Measurements from ENCODE around the gene CLSTN2. TPM values are rescaled to one million over a fixed set of nuclear protein-coding genes. Genes with fewer than 3 reads are reported as not detected.
"Not testable (repeated sequence)": the region's sequence is repeated elsewhere in the genome, so short reads cannot be mapped to it uniquely, and the experiment has no call there.

CLSTN2 gene
- total and polyA plus RNA-seq, 8 donors, result 0.31 to 1.1 (median 0.61) TPM

- no peak overlapping the region for H3K27ac ChIP-seq
- H3K4me3 ChIP-seq, result no peak overlapping the region
- H3K9me3 ChIP-seq, result no peaks in the 10 kb centered on the region
- no peaks in the 10 kb centered on the region for H3K4me1 ChIP-seq
- H3K27me3 ChIP-seq, result no peaks in the 10 kb centered on the region
- ATAC-seq (peak; percentile 84), DNase-seq (peak in 1 of 4 donors; percentile 8)
- H3K36me3 ChIP-seq, result no peaks in the 10 kb centered on the region
- intact Hi-C loops (cut with DNase I), result no loop called here
- TF ChIP-seq CTCF (IDR thresholded peaks at IDR 0.05), result no peak
Measured at GRCh38 chr3:140420621-140421357, 485.8 kb downstream of the CLSTN2 start.

GRCh38 chr3:140421884-140422283 is 486.9 kb downstream of the CLSTN2 start:
- no peak for DNase-seq
- Histone ChIP-seq H3K4me1 (no peaks in the 10 kb centered on the region), H3K27ac (no peak overlapping the region), H3K36me3 (no peaks in the 10 kb centered on the region), H3K9me3 (no peaks in the 10 kb centered on the region), H3K4me3 (no peak overlapping the region), H3K27me3 (no peaks in the 10 kb centered on the region)
- no peak for ATAC-seq
- no peak for TF ChIP-seq CTCF (IDR thresholded peaks at IDR 0.05)
- intact Hi-C loops (cut with DNase I), result no loop called here

- H3K36me3 ChIP-seq, result no peaks in the 10 kb centered on the region
- H3K27ac ChIP-seq, result no peak overlapping the region
- no peaks in the 10 kb centered on the region for H3K4me1 ChIP-seq
- no peaks in the 10 kb centered on the region for H3K27me3 ChIP-seq
- no peak overlapping the region for H3K4me3 ChIP-seq
- ATAC-seq (no peak), DNase-seq (no peak)
- intact Hi-C loops (cut with DNase I), result no loop called here
- TF ChIP-seq CTCF (IDR thresholded peaks at IDR 0.05), result no peak
- H3K9me3 ChIP-seq, result no peaks in the 10 kb centered on the region
Measured at GRCh38 chr3:140423146-140423545, 488.2 kb downstream of the CLSTN2 start.

- intact Hi-C loops (cut with DNase I); ATAC-seq; H3K4me3 ChIP-seq; DNase-seq; H3K36me3 ChIP-seq; H3K27ac ChIP-seq; H3K9me3 ChIP-seq; H3K27me3 ChIP-seq; H3K4me1 ChIP-seq: not testable (repeated sequence)
Measured at GRCh38 chr3:140423574-140423973, 488.6 kb downstream of the CLSTN2 start.

GRCh38 chr3:140424211-140424610 is 489.2 kb downstream of the CLSTN2 start:
- intact Hi-C loops (cut with DNase I), result no loop called here
- H3K27ac ChIP-seq, result no peak overlapping the region
- no peaks in the 10 kb centered on the region for H3K4me1 ChIP-seq
- no peak overlapping the region for H3K4me3 ChIP-seq
- TF ChIP-seq CTCF (IDR thresholded peaks at IDR 0.05), result no peak
- H3K27me3 ChIP-seq, result no peaks in the 10 kb centered on the region
- no peaks in the 10 kb centered on the region for H3K9me3 ChIP-seq
- DNase-seq (no peak), ATAC-seq (no peak)
- H3K36me3 ChIP-seq, result no peaks in the 10 kb centered on the region

GRCh38 chr3:140424726-140425125 is 489.7 kb downstream of the CLSTN2 start:
- no peaks in the 10 kb centered on the region for H3K36me3 ChIP-seq

More at GRCh38 chr3:140424726-140425125, 489.7 kb downstream of the CLSTN2 start:
- H3K4me1 ChIP-seq, result no peaks in the 10 kb centered on the region
- DNase-seq (no peak), ATAC-seq (no peak)
- intact Hi-C loops (cut with DNase I), result no loop called here
- no peak overlapping the region for H3K4me3 ChIP-seq
- no peaks in the 10 kb centered on the region for H3K9me3 ChIP-seq
- H3K27ac ChIP-seq, result no peak overlapping the region
- no peaks in the 10 kb centered on the region for H3K27me3 ChIP-seq
- TF ChIP-seq CTCF (IDR thresholded peaks at IDR 0.05), result no peak
